Esophagus squamous epithelium (tissue), 5 donors: ENCODE measurements around the gene APH1B. TPM values are rescaled to one million over a fixed set of nuclear protein-coding genes. Genes with fewer than 3 reads are reported as not detected.

Source experiments
- DNase-seq: peaks from one replicate; lab custom pipeline; 2025; lab: John Stamatoyannopoulos, UW
- H3K27ac ChIP-seq, 4 donors: fragments of 200-600 bp; sonication (generic); one replicate each; pipeline ENCODE4 v1.5.1; 2016 to 2019; ENCODE audit warnings: mild to moderate bottlenecking in 1 of 4
- H3K27me3 ChIP-seq, 4 donors: fragments of 200-600 bp; sonication (generic); 1 replicate in 3 of 4; 2 replicates in 1 of 4; pipeline versions ENCODE4 v1.5.1 to v1.6.0; 2017 to 2021; ENCODE audit warnings: antibody characterized with exemption in 1 of 4
- H3K36me3 ChIP-seq, 3 donors: fragments of 200-600 bp; sonication (generic); one replicate each; pipeline ENCODE4 v1.5.1; 2016 to 2019
- H3K4me1 ChIP-seq, 3 donors: fragments of 200-600 bp; sonication (generic); one replicate each; pipeline ENCODE4 v1.5.1; 2017 to 2019
- H3K4me3 ChIP-seq, 4 donors: fragments of 200-600 bp; sonication (generic); 1 replicate in 3 of 4; 2 replicates in 1 of 4; pipeline ENCODE4 v1.5.1; 2016 to 2019; ENCODE audit warnings: mild to moderate bottlenecking in 2 of 4, moderate library complexity in 1 of 4
- H3K9me3 ChIP-seq, 3 donors: fragments of 200-600 bp; sonication (generic); one replicate each; pipeline ENCODE4 v1.5.1; 2016 to 2019
- POLR2A ChIP-seq, 4 donors: fragments of 450-650 bp; IDR thresholded peaks; one replicate each; pipeline ENCODE4 v1.6.1; 2017; ENCODE audit warnings: antibody characterized with exemption in 4 of 4, mild to moderate bottlenecking in 4 of 4, moderate library complexity in 3 of 4
- WGBS, 2 donors: methylation state at CpG; one replicate each; pipeline ENCODE4 v1.1.5; 2018; 5-methylcytosine and 5-hydroxymethylcytosine counted together
- intact Hi-C: fragments of 100-400 bp; cut with DNase I; formaldehyde crosslinking; loops from one replicate; pipeline ENCODE4 v1.15.0; 2022
- total RNA-seq, 4 donors: library from RNA; depleted of rRNA; stranded (reverse); fragments of >200 nt; gene quantifications; one replicate each; pipeline ENCODE4 v1.1.0, GENCODE V29; 2016
- TF ChIP-seq, protein P1 (sequence below), 6 experiments: fragments of 450-650 bp in 4 of 6; fragments of 200-600 bp in 2 of 6; sonication (generic) in 2 of 6; IDR thresholded peaks; one replicate each; pipeline ENCODE4 v1.5.1; 2016 to 2019; ENCODE audit warnings: antibody characterized with exemption in 6 of 6, mild to moderate bottlenecking in 4 of 6, moderate library complexity in 4 of 6
- donor health status: DM: yes; HTN: yes; CAD: no.

Gene APH1B
- total RNA-seq, 4 donors from 2014 or later = 0.53 to 7.8 (median 3.3) TPM

GRCh38 chr15:63292241-63292640 lies 14.8 kb downstream of the APH1B start:
- Histone ChIP-seq H3K27me3 (no peaks in the 10 kb centered on the region), H3K27ac (no peak overlapping the region), H3K4me3 (no peak overlapping the region), H3K4me1 (peaks cover 0 to 6% (median 0%) of the 10 kb centered on the region in 3 donors), H3K9me3 (no peaks in the 10 kb centered on the region), H3K36me3 (peaks cover 0 to 7% (median 0%) of the 10 kb centered on the region in 3 donors)
- intact Hi-C loops = loop anchor here (5.0 kb wide), 1 partner anchor 110 kb away; no protein-coding TSS in a partner anchor
- no peak for DNase-seq
- WGBS, 2 donors = 90 to 92% methylated on average over 3 of the region's 3 CpGs
- no peak for TF ChIP-seq POLR2A (IDR thresholded peaks at IDR 0.05)
- TF ChIP-seq, protein P1, sequence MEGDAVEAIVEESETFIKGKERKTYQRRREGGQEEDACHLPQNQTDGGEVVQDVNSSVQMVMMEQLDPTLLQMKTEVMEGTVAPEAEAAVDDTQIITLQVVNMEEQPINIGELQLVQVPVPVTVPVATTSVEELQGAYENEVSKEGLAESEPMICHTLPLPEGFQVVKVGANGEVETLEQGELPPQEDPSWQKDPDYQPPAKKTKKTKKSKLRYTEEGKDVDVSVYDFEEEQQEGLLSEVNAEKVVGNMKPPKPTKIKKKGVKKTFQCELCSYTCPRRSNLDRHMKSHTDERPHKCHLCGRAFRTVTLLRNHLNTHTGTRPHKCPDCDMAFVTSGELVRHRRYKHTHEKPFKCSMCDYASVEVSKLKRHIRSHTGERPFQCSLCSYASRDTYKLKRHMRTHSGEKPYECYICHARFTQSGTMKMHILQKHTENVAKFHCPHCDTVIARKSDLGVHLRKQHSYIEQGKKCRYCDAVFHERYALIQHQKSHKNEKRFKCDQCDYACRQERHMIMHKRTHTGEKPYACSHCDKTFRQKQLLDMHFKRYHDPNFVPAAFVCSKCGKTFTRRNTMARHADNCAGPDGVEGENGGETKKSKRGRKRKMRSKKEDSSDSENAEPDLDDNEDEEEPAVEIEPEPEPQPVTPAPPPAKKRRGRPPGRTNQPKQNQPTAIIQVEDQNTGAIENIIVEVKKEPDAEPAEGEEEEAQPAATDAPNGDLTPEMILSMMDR (IDR thresholded peaks at IDR 0.05) = no peak

DNA sequence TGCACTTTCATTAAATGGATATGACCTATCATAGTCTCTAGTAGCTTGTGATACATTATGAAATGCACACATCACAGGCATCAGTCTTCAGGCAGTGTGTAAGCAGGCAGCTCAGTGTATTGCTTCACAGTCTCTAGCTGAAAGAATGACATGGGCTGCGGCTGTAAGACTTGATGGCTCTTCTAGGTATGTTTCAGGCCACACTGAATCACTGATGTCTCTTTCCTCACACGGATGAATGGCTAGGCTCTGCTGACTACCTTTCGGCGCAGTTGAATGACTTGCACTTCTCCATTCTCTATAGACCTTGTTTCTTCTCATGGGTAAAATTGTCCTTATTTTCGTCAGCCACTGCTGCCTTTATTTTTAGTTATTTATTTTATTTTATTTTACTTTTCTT lies 15.4 kb downstream of the APH1B start:
- intact Hi-C loops = loop anchor here (5.0 kb wide), 1 partner anchor 110 kb away; no protein-coding TSS in a partner anchor
- no peak for DNase-seq
- no peak for TF ChIP-seq POLR2A (IDR thresholded peaks at IDR 0.05)
- TF ChIP-seq, protein P1 (IDR thresholded peaks at IDR 0.05) = no peak
- Histone ChIP-seq H3K4me3 (no peak overlapping the region), H3K27me3 (no peaks in the 10 kb centered on the region), H3K36me3 (peaks cover 0 to 8% (median 0%) of the 10 kb centered on the region in 3 donors), H3K27ac (no peak overlapping the region), H3K4me1 (peaks cover 0 to 6% (median 0%) of the 10 kb centered on the region in 3 donors), H3K9me3 (no peaks in the 10 kb centered on the region)
- 82 to 83% methylated on average over 5 of the region's 5 CpGs for WGBS, 2 donors

DNA sequence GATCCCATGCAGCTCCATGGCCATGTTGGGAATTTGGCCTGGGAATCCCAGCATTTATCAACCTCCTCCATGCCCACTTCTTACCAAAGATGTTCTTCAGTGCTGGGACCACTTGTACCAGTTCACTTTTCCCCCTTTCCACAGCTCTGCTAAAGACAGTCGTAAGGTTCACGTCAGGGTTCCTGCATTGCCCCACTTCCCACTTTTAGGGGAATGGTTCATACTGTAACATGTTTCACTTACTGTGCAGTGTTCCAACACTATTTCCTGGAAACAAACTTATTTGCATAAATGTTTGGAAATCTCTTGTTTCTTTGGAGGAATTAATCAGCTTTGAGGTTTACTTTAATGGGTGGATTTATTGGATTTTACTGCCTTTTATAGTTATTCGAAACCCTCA lies 17.0 kb downstream of the APH1B start:
- H3K9me3 ChIP-seq = no peaks in the 10 kb centered on the region
- no peaks in the 10 kb centered on the region for H3K4me1 ChIP-seq
- WGBS, 2 donors = 78 to 89% methylated on average over 3 of the region's 3 CpGs
- no peaks in the 10 kb centered on the region for H3K27me3 ChIP-seq
- no peak for TF ChIP-seq POLR2A (IDR thresholded peaks at IDR 0.05)
- TF ChIP-seq, protein P1 (IDR thresholded peaks at IDR 0.05) = no peak
- intact Hi-C loops = loop anchor here (5.0 kb wide), 1 partner anchor 108 kb away; no protein-coding TSS in a partner anchor
- H3K27ac ChIP-seq = no peak overlapping the region
- no peak for DNase-seq
- peaks cover 0 to 23% (median 0%) of the 10 kb centered on the region in 3 donors for H3K36me3 ChIP-seq
- no peak overlapping the region for H3K4me3 ChIP-seq

DNA sequence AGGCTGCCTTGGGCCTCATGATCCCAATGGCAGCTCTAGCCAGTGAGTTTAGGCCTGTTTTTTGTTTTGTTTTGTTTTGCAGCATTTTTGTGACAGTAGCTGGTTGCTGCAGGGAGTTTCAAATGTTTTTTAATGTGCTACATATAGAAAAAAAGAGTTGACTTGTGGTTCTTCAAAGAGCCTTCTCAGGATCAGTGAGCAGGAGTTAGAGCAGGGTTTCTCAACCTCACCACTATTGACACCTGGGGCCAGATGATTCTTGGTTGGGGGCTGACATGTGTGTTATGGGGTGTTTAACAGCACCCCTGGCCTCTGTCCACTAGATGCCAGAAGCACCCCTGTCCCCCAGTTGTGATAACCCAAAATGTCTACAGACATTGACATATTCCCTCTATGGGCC lies 17.9 kb downstream of the APH1B start:
- H3K27ac ChIP-seq = no peak overlapping the region
- H3K27me3 ChIP-seq = no peaks in the 10 kb centered on the region
- TF ChIP-seq, protein P1 (IDR thresholded peaks at IDR 0.05) = no peak
- no peak for TF ChIP-seq POLR2A (IDR thresholded peaks at IDR 0.05)
- H3K9me3 ChIP-seq = no peaks in the 10 kb centered on the region
- DNase-seq = no peak
- peaks cover 0 to 29% (median 0%) of the 10 kb centered on the region in 3 donors for H3K36me3 ChIP-seq
- no peaks in the 10 kb centered on the region for H3K4me1 ChIP-seq
- intact Hi-C loops = no loop called here
- H3K4me3 ChIP-seq = no peak overlapping the region

DNA sequence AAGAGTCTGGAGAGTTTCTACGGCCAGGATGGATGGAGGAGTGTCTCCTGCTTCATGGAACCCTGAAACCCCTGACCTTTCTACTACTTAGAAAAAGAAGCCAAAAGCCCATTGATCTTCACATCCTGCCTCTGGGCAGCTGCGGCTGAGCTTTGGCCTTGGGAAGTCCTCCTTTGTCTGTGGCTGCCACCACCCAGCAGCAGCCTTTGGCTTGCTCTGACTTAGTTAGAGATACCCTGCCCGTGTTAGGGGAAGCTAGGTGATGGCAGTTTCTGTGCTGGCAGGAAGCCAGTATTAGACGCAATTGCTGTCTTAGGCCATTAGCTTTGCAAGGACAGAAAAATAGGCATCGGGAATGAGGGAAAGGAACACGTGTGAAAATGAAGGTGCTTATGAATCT lies 18.8 kb downstream of the APH1B start:
- Histone ChIP-seq H3K27me3 (no peaks in the 10 kb centered on the region), H3K4me1 (no peaks in the 10 kb centered on the region), H3K36me3 (peaks cover 0 to 34% (median 0%) of the 10 kb centered on the region in 3 donors), H3K9me3 (no peaks in the 10 kb centered on the region), H3K27ac (no peak overlapping the region), H3K4me3 (no peak overlapping the region)
- no peak for DNase-seq
- 76 to 89% methylated on average over 4 to 5 of the region's 6 CpGs for WGBS, 2 donors
- TF ChIP-seq POLR2A (IDR thresholded peaks at IDR 0.05) = no peak
- TF ChIP-seq, protein P1 (IDR thresholded peaks at IDR 0.05) = no peak
- intact Hi-C loops = no loop called here
